HCT116 (cell line): ENCODE measurements around the gene ARL13B.

Experiments used
- CEBPB ChIP-seq: IDR thresholded peaks from 2 replicates; pipeline ENCODE4 v1.6.1; 2012; ENCODE audit warnings: low read depth
- CTCF ChIP-seq, 3 experiments: fragments of 200-600 bp in 1 of 3; sonication (generic) in 1 of 3; IDR thresholded peaks in 2 of 3; conservative IDR thresholded peaks in 1 of 3; 2 replicates each; pipeline ENCODE4 v1.5.1; 2012 to 2017; ENCODE audit warnings: low read depth in 2 of 3, low read length in 2 of 3, antibody characterized with exemption in 1 of 3, borderline replicate concordance in 1 of 3, control low read depth in 1 of 3, mild to moderate bottlenecking in 1 of 3, mixed read lengths in 1 of 3, mixed run types in 1 of 3, moderate library complexity in 1 of 3; ENCODE audit not compliant: insufficient read depth in 1 of 3
- EGR1 ChIP-seq: IDR thresholded peaks from 2 replicates; pipeline ENCODE4 v1.6.1; 2012; ENCODE audit warnings: low read depth
- EZH2 ChIP-seq: fragments of 200-600 bp; sonication (generic); IDR thresholded peaks from 2 replicates; pipeline ENCODE4 v1.6.1; 2017; ENCODE audit warnings: antibody characterized with exemption, mixed run types
- FOSL1 ChIP-seq: IDR thresholded peaks from 2 replicates; pipeline ENCODE4 v1.6.1; 2012; ENCODE audit warnings: low read depth
- POLR2A ChIP-seq: IDR thresholded peaks from 2 replicates; pipeline ENCODE4 v1.7.0; 2011; ENCODE audit warnings: borderline replicate concordance; ENCODE audit not compliant: insufficient read depth, insufficient read length; ENCODE audit errors: extremely low read depth
- POLR2AphosphoS5 ChIP-seq: IDR thresholded peaks from 2 replicates; pipeline ENCODE4 v1.6.1; 2011; ENCODE audit warnings: mild to moderate bottlenecking, low read depth, low read length, moderate library complexity
- RAD21 ChIP-seq: IDR thresholded peaks from 2 replicates; pipeline ENCODE4 v1.6.1; 2012; ENCODE audit warnings: low read depth, mild to moderate bottlenecking
- REST ChIP-seq: IDR thresholded peaks from 2 replicates; pipeline ENCODE4 v1.6.1; 2012; ENCODE audit warnings: low read depth
- SIN3A ChIP-seq: IDR thresholded peaks from 2 replicates; pipeline ENCODE4 v1.6.1; 2012; ENCODE audit warnings: low read depth
- ZFX ChIP-seq: fragments of 450-650 bp; IDR thresholded peaks from 2 replicates; pipeline ENCODE4 v1.6.1; 2017

DNA sequence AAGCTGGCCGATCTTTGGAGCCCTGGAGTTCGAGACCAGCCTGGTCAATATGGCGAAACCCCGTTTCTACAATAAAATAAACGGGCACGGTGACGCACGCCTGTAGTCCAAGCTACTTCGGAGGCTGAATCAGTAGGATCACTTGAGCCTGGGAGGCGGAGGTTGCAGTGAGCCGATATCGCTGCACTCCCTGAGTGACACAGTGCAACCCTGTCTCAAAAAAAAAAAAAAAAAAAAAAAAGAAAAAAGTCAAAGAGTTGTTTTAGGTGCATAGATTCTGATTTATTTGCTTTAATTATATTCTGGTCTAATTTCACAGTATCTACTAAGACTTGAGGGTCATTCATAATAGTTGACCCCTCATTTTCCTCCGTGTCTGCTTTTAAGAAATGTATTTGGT lies 1.7 kb downstream of the ARL13B start:
- TF ChIP-seq CEBPB (no peak), EGR1 (no peak), CTCF (IDR thresholded peaks at IDR 0.05 in 2 of 3, conservative IDR thresholded peaks at IDR 0.05 in 1 of 3; ENCODE audit: borderline replicate concordance in 1 of 3, insufficient read depth in 1 of 3, low read depth in 2 of 3, low read length in 2 of 3) (no peak), POLR2AphosphoS5 (no peak), POLR2A (no peak), REST (no peak), ZFX (no peak), SIN3A (no peak), RAD21 (no peak), EZH2 (no peak), FOSL1 (no peak)
